Measurements from ENCODE around the gene ANKH.

DNA sequence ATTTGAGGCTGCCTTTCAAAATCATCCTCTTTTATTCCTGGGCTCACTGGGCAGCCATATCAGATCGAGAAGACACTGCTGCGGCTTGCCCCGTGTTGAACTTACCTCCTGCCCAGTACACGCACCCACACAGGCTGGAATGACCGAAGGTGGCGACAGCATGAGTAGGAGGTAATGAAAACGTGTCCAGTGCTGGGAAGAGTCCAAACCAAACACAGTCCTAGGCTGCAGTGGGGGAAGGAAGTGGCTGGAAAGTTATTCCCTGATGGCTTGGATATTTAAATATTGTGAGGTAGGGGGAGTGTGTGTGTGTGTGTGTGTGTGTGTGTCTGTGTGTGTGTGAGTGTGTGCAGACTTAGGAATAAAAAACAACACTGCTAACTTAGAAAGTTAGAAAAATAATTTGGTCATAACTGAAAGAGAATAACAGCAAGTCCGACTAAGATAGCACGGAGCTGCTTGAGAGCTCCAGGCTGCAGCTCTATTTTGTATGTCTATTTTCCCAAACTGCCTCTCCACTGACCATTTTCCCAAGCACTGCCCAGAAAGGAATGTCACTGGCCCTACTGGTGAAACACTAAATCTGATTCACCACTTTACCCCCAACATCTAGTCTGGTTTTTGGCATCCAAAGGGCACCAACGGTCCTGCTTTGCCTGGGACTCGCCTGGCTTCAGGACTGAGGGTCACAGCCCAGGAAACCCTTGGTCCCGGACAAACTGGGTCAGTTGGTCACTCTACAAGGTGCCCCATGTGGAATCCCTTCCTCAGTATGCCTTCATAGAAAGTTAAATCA is 41.2 kb downstream of the ANKH start:
- TF ChIP-seq, protein P1, sequence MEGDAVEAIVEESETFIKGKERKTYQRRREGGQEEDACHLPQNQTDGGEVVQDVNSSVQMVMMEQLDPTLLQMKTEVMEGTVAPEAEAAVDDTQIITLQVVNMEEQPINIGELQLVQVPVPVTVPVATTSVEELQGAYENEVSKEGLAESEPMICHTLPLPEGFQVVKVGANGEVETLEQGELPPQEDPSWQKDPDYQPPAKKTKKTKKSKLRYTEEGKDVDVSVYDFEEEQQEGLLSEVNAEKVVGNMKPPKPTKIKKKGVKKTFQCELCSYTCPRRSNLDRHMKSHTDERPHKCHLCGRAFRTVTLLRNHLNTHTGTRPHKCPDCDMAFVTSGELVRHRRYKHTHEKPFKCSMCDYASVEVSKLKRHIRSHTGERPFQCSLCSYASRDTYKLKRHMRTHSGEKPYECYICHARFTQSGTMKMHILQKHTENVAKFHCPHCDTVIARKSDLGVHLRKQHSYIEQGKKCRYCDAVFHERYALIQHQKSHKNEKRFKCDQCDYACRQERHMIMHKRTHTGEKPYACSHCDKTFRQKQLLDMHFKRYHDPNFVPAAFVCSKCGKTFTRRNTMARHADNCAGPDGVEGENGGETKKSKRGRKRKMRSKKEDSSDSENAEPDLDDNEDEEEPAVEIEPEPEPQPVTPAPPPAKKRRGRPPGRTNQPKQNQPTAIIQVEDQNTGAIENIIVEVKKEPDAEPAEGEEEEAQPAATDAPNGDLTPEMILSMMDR (conservative IDR thresholded peaks at IDR 0.05; ENCODE audit: low read length): no peak
- no peak for TF ChIP-seq EZH2phosphoT487 (IDR thresholded peaks at IDR 0.05; ENCODE audit: borderline replicate concordance)
